HG03135 (cell line): ENCODE measurements around the gene GMCL1.

ENCODE experiments used
- ATAC-seq: cut with Tn5 transposase; IDR thresholded peaks from one replicate; pipeline ENCODE4 v1.9.1; 2021; ENCODE audit warnings: mild to moderate bottlenecking, moderate library complexity; ENCODE audit not compliant: unreplicated experiment

GMCL1 gene

GRCh38 chr2:69923116-69923515, 93.7 kb downstream of the GMCL1 start:
- no peak for ATAC-seq

- no peak for ATAC-seq
These were observed 97.5 kb downstream of the GMCL1 start for GRCh38 chr2:69926849-69927515.
